Upper lobe of left lung (tissue), 4 donors: ENCODE results near the gene FXYD1.

Source experiments
- POLR2A ChIP-seq, 4 donors: fragments of 450-650 bp; IDR thresholded peaks; one replicate each; pipeline ENCODE4 v1.5.1; 2016 to 2017; ENCODE audit warnings: antibody characterized with exemption in 4 of 4, mild to moderate bottlenecking in 2 of 4
- POLR2AphosphoS5 ChIP-seq, 2 donors: sonication (generic); formaldehyde crosslinking; IDR thresholded peaks; one replicate each; pipeline ENCODE4 v1.5.1; 2017; ENCODE audit warnings: antibody characterized with exemption in 2 of 2
- TF ChIP-seq, protein P1 (sequence below), 6 experiments: fragments of 450-650 bp in 4 of 6; fragments of 200-600 bp in 2 of 6; sonication (generic) in 2 of 6; IDR thresholded peaks; one replicate each; pipeline ENCODE4 v1.5.1; 2016 to 2019; ENCODE audit warnings: antibody characterized with exemption in 6 of 6

DNA sequence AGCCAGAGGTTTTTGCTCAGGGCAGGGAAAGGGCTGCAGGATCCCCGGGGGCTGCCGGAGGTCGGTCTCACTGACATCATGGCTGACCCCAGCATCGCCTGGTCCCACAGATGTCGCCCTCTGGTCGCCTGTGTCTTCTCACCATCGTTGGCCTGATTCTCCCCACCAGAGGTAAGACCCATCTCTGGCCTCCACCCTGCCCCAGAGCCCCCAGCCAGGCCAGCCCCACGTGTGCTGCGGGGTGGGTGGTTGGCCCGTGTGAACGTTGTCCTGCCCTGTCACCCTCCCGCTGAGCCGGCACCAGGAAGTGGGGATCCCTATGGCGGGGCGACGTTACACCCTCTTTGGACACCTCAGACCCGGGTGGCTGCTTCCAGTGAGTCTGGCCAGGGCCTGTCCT, 16.8 kb downstream of the FXYD1 start:
- TF ChIP-seq POLR2A (IDR thresholded peaks at IDR 0.05) (no peak), POLR2AphosphoS5 (IDR thresholded peaks at IDR 0.05) (no peak)
- TF ChIP-seq, protein P1, sequence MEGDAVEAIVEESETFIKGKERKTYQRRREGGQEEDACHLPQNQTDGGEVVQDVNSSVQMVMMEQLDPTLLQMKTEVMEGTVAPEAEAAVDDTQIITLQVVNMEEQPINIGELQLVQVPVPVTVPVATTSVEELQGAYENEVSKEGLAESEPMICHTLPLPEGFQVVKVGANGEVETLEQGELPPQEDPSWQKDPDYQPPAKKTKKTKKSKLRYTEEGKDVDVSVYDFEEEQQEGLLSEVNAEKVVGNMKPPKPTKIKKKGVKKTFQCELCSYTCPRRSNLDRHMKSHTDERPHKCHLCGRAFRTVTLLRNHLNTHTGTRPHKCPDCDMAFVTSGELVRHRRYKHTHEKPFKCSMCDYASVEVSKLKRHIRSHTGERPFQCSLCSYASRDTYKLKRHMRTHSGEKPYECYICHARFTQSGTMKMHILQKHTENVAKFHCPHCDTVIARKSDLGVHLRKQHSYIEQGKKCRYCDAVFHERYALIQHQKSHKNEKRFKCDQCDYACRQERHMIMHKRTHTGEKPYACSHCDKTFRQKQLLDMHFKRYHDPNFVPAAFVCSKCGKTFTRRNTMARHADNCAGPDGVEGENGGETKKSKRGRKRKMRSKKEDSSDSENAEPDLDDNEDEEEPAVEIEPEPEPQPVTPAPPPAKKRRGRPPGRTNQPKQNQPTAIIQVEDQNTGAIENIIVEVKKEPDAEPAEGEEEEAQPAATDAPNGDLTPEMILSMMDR (IDR thresholded peaks at IDR 0.05): no peak
